Activated CD4-positive, CD25-positive, alpha-beta regulatory T cell treated with anti-CD3 and anti-CD28 coated beads, Interleukin-2, amount 50 U/mL, for 24 hours (primary cell): Measurements from ENCODE around the gene ITPR1.
A peak's percentile ranks its signal among the peaks of the same experiment; 100 is the strongest.
"Not testable (repeated sequence)": the region's sequence is repeated elsewhere in the genome, so short reads cannot be mapped to it uniquely, and the experiment has no call there.

Experiments used
- ATAC-seq, 2 donors: fragments of 150-1000 bp; cut with Tn5 transposase; one replicate each; pipeline ENCODE4 v1.10.0; 2021; ENCODE audit warnings: mild to moderate bottlenecking in 1 of 2, moderate library complexity in 1 of 2

Gene ITPR1

DNA sequence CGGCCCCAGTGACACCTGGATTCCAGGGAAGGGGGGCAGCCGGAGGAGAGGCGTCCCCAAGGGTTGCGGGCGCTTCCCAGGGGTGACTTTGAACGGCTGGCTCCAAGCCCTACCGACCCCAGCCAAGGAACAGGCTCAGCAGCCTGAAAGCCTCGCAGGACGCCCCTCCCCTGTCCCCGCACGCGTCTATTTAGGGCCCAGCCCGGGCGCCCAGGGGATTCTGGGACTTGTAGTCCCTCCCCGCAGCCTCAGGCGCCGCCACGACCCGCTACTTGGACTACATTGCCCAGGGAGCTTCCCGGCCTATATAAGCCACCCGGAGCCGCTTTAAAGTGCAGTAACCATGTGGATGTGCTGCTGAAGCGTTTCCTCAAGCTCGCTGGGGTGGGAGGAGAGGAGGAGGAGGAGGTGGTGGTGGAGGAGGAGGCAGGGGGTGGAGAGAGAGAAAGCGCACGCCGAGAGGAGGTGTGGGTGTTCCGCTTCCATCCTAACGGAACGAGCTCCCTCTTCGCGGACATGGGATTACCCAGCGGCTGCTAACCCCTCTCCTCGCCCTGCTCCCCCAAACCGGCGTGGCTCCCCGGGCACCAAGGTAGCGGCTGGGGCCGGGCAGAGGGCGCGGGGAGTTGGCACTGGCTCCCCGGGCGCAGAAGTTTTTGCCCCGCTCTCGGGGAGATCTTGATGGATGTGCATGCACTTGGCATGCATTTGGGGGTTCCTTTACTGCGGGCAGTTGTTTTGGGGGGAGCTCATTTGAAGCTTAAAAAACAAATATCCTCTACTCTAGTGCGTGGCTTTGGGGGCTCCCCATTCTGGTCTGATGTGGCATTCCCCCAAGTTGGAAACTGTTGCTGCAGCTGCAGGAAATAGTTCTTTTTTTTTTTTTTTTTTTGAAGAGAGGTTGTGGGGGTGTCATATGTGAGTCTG, at the start of gene ITPR1:
Gene ITPR1 (plus strand): TSS at position 335 of the 927 bp plus-strand sequence. CDS start 23,144 bp downstream, outside the sequence.
- peak; percentile 95 to 96 for ATAC-seq

DNA sequence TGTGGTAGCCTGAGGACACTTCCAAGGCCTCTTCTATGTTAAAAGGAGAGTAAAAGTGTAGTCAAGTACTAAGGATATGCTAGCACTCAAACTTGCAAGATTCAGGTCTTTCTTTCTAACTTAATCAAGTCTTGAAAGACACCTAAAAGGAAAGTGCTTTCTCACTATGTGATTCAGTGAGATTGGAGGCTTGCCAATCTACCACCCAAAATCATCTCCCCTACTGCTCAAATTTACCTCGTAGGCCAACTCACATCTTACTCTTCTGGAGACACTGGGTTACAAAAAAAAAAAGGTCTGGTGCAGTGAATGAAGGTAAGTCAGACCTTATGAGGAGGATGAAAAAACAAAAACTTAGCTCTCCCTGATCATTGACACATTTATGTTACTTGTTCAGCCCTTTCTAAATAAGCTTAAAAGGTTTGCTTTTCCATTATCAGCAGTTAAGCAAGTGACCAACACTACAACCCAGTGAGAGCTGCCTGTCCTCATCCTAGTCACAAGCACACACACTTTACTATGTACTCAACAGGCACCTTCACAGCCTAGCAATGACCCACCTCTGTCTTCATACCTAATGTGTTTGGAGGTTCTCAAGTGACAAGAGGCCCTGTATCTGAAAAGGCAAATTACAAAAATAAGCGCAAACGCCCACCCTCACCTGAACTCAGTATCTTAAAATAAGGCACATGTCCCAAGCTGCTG, 45.7 kb upstream of the ITPR1 start:
- no peak for ATAC-seq

DNA sequence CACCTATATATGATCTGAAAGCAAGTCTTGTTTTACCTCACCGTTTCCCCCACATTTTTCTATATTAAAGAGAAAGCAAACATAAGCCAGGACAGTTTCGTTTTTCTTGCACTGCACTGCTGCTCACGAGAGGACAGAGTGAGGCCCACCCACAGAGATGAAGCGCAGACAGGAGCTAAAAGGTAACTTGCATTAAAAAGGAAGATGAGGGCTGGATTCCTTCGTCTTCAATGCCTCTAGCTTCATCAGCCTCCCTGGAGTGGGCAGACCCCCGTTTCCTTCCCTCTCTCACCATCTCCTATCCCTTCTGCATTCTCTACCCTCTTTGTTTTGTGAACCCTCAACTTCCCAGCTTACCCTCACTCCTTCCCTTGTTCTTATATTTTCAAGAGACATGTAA, 45.0 kb upstream of the ITPR1 start:
- ATAC-seq = no peak

DNA sequence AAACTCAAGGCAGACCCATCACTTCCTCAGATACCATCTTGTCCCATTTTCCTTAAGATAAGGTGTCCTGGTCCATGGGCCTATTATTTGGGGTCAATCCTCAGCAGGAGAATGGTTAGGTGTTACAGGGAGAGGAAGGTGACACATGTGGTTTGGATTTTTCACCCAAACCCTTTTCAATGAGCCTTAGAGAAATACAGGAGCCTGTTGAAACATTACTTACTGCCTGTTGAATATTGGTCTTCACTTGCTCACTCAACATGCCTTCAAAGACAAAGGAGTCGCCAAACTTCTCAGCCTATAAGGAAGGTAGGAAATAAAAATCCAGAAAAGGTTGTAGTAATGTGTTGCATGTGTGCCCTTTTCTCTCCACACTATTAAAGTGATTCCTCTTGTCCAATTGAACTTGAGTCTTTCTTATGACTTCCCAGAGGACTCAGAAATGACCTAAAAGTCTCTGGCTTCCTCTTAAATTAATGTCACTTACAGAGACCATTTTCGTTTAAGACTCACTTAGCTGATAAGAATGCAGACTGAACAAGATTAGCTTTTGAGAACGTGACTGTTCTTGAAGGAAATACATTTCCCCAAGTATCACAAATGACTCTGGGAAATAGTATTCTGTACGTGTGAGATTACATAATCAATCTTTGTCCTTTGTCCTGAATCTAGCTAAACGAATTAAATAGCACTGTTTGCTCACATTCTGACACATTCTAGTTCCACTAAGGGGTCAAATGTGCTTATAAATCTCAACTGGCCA, 43.9 kb upstream of the ITPR1 start:
- ATAC-seq = no peak

DNA sequence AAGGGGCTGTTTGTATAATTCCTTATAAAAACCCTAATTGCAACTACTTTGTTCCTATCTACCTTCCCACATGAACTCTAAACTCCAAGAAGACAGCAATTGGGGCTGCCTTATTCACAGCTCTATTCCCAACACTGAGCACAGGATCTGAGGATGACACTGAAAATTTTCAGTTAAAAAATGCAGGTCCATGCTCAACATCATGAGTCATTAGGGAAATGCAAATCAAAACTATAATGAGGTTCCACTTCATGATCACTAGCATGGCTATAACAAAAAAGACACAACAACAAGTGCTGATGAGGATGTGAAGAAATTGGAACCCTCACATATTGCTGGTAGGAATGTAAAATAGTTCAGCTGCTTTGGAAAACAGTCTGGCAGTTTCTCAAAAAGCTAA, 39.0 kb upstream of the ITPR1 start:
- no peak for ATAC-seq

DNA sequence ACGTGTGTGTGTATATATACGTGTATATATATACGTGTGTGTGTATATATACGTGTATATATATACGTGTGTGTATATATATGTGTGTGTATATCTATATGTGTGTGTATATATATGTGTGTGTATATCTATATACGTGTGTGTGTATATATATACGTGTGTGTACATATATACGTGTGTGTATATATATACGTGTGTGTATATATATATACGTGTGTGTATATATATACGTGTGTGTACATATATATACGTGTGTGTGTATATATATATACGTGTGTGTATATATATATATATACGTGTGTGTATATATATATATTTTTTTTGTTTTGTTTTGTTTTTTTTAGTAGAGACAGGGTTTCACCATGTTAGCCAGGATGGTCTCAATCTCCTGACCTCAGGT, 36.4 kb upstream of the ITPR1 start:
- ATAC-seq = not testable (repeated sequence)

DNA sequence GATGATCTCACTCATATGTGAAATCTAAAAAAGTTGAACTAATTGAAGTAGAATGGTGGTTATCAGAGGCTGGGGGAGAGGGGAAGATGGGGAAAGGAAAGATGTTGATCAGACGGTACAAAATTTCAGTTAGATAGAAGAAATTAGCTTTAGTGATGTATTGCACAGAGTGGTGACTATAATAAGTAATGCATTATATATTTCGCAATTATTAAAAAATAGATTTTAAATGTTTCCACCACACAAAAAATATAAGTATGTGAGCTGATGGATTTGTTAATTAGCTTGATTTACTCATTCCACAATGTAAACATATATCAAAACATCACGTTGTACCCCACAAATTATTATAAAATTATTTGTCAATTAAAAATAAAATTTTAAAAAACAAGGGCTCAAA, 34.2 kb upstream of the ITPR1 start:
- no peak for ATAC-seq

DNA sequence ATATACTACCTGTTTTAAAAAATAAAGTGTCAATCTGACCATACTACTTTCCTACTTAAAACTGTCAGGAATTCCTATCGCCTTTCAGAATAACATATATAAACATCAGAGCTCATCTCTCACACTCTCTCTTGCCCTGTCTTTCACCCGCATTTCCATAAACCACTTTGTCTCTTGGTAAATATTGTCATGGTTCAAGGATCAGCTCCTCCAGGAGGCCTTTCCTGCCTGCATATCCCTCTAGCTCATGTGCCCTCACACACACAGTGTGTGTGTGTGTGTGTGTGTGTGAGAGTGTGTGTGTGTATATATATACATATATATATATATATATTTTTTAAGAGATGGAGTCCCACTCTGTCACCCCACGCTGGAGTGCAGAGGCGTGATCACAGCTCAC, 32.8 kb upstream of the ITPR1 start:
- ATAC-seq = no peak

DNA sequence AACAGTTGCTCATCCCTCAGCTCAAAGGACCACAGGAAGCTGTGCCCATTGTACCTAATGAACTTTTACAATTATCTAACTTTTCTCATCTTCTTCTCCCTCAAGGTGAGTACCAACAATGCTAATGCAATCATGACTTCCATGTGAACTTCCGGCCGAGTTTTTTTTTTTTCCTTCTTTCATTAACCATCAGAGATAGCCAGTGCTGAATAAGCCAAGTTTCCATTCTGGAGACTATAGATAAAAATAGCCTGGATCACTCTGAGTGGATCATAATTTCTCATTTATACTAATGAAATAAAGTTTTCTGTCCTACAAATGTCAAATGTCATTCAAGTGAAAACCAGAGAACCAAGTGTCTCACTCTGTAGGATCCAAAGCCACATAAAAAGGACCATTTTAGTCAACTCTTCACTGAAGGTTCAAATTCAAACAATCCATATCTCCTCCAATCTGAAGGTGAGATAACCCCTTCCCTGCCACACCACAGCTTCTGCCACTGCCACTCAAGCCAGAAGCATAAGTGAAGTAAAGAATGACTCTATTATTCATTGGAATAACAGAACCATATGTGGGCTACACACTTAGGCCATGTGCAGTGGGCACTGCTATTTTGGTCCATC, 31.6 kb upstream of the ITPR1 start:
- ATAC-seq = no peak

DNA sequence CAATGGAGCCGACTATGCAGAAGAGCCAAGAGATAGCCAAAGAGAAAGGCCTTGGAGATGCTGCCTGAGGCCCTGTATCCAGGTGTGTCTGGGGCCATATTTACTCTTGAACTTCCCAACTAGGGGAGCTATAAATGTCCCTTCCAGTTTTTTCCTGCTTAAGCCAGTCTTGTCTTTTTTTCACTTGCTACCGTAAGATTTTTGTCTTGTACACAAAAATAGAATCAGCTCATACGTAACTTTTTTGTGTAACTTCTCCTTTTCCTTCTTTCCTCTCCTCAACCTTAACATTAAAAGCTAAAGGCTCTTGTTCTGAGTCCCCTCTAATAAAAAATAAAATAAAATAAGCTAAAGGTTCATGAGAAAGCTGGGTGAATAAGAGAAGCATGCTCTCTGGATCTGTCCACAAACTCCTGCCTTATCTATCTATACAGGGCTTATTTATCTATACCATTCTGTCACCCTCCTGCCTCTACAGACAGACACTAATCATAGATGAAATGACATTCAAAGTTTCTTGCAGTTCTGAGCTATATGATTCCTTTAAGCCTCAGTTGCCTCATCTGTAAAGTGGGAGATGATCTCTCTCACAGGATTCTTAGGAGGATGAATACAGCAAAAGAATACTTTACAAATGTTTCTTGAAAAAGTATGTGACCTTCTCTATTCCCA, 30.6 kb upstream of the ITPR1 start:
- ATAC-seq = no peak

DNA sequence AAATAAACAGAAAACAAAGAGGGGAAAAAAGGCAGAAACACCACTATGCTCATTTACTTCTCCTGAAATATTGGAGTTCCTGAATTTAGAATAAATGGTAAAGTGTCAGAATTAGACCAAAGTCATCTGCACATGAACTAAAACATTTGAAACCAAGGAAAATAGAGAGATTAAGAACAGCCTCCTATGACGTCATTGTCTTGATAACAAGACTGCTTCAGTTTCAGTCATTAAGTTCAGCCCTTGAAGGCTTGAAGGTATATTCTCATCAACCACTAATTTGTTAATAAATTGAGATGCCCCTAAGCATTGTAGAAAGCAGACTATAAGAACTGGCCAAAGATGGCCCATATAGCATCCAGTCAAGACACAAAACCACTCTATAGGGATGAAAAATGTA, 28.6 kb upstream of the ITPR1 start:
- ATAC-seq = no peak

DNA sequence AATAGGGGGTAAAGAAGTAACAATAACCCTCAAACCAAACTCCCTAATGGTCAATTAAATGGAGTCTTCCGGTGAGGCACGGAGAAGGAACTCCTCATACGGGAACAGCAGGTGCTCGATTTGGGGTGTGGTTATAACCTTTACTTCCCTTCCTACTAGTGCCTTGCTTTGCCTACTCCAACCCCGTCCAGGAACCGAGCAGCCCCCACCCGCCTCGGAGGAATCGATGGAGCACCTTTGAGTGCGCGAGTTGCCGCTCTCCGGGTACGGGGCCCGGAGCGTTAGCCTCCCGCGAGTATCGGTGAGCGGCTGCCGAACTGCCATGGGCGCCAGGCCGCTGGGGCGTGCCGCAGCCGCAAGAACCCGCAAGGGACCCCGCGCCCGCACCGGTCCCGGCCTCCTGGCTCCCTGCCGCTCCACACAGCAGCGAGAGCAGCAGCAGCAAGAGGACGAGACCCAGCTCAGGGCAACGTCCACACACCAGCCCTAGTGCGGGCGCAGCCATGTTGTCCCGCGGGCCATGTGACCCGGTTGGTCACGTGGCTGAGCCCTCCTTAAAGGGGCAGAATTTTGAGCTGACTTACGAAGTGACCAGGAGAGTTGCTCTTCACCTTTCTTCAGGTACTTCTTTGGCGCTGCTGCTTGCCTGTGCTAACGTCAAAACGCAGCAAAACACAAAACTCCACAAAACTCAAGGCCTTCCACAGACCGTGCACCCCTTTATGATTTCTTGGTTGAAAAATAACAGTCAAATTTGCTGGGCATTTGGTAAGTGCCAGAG, 26.2 kb upstream of the ITPR1 start, which contains the start of gene SUMF1:
Gene SUMF1 (minus strand): TSS at position 529 of the 781 bp plus-strand sequence. CDS start 24 bp downstream, at position 505.
- peak; percentile 99 for ATAC-seq

DNA sequence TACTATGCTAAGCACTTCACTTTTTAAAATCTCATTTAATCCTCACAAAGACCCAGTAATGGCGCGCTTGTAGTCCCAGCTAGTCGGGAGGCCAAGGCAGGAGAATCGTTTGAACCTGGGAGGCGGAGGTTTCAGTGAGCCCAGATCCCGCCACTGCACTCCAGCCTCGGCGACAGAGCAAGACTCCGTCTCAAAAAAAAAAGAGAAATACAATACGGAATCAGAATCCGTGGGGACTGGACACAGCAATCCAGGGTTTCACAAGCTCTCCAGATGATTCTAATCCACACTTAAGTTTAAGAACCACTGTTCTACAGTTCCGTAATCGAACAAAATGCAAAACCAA, 25.7 kb upstream of the ITPR1 start:
- no peak for ATAC-seq

DNA sequence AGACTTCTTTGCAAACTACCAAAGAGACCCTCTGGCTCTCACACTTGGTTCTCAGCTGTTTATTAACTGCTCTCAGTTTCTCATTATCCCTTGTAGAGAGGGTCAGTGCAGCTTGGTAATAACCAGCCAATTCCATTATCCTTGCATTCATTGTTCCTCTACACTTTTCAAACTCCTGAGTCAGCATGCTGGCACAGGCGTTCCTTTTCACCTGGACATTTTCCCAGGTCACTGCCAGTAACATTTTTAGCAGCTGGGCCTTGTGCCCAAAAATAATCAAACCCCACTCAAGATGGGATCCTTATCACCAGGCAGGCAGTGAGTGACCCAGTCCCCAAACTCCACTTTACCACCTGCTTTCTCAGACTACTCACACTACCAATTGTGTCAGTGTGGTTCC, 21.2 kb upstream of the ITPR1 start:
- ATAC-seq = no peak

DNA sequence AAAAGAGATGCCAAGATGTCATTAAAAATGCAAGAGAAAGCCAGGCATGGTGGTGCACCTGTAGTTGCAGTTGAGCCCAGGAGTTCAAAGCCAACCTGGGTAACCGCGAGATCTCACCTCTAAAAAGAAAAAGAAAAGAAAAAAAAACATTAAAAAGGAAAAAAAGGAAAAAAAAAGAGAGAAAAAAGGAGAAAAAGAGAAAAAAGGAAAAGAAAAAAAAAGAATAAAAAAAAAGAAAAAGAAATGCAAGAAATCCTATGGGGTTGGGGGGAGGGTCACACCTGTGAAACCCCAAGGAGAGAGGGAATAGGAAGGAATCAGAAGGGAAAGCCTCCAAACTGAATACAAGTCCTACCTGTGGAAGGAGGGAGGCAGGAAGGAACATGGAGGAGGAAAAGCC, 20.8 kb upstream of the ITPR1 start:
- no peak for ATAC-seq

DNA sequence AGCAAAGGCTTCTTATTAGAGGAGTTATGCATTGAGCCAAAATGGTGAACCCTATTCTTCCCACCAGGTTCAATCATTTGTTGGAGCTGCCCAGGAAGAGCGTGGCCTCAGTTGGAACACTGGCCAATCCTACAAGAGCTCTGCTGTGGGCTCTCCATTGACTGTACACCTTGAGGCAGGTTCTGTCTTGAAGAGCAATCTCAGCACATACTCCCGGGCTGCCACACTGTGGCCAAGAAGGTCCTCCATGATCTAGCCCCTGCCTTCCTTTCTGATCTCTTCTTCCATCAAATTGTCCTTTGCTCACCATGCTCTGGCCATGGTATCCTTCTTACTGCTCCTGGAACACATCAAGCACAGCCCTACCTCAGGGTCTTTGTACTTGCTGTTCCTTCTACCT, 20.4 kb upstream of the ITPR1 start:
- ATAC-seq = no peak

DNA sequence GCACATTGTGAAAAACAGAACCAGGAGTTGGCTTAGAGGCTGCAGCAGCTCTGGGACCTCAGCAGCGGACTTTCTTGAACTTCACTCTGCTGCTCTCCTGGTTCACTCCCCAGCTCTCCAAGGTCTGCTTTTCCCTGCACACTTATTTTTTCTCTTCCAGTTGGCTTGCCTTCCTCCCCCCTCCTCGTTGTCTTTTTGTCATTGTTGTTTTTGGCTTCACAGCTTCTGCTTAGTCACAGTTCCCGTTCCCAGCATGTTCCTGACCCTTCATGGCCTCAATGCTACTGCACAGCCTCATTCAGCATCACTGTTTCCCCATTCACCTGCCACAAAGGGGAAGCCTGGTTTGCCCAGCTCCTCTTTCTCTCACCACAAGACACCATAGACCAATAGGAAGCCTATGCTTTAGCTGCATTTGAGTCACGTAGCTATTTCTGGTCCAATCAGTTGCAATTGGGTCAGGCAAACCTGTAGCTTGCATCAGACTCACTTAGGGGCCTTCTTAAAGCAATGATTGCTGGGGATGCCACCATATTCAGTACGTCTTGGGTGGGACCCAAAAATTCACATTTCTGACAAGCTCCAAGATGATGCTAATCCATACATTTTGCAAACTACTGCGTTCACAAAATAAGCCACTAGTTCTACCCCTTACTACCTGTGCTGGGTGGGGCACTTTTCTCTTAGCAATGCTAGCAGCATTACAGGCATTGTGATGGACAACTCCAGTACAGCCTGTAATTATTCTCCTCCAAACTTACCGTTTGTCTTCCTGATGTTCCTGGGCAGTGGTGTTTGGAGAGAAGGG, 18.3 kb upstream of the ITPR1 start:
- peak; percentile 63 to 71 for ATAC-seq

DNA sequence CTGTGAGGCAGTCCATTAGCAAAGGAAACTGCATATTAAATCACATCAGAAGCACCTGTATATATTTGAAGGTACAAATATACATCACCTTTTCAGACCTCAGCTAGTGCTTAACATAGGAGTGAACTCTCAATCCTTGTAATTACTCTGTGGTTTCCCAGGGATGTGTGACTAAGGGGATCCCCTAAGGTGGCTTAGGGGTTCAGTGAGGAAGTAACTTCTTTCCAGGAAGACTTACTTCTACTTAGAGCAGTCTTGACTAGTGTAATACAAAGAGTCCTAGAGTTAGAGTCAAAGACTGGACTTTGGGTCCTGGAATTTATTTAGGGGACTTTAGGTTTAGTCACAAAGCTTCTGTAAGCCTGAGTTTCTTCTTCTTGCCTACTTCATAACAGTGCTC, 17.3 kb upstream of the ITPR1 start:
- ATAC-seq = no peak

DNA sequence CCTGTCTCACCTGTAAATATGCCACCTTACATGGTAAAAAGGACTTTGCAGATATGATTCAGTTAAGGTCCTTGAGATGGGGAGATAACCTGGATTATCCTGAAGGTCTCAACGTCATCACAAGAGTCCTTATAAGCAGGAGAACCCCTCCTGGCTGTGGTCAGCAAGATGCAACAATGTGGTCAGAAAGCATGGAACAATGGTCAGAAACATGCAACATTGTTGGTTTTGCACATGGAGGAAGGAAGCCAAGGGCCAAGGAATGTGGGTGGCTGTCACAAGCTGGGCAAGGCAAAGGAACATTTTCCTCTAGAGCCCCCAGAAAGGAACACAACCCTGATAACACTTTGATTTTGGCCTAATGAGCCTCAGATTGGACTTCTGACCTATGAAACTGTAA, 16.7 kb upstream of the ITPR1 start:
- ATAC-seq = no peak

DNA sequence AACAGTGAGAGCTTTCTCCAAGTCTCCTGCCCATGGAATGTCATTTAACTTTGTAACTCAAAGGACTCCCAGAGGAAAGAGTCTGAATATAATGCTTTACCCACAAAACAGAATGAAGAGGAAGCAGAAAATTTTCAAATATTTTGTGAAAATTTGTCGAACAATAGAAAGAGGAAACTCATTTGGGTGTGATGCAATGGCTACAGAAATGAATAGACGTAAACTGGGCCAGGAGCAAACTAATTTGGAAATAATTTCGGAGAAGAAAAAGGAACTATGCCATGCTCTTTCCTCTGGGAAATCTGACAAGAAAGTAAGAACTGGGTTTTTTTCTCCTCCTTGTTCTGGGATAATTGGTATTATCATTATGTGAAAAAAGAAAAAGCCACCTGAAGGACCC, 14.9 kb upstream of the ITPR1 start:
- no peak for ATAC-seq

DNA sequence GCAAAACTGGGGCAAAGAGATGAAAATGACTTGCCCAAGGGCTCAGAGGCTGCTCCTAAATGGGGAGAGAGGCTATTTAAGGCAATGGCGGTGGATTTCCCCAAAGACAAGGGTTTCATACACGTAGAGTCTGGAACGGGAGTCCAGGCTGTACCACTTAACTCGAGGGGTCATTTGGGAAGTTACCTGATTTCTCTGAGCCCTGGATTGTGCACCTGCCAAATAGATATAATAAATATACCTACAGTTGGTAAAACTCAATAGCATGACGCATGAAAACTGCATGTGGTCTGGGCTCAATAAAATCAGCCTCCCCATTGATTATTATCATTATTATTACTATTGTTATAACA, 1.3 kb upstream of the ITPR1 start:
- ATAC-seq = no peak
